D721Med (cell line): ENCODE measurements around the gene TRAF3.

Experiments
- DNase-seq: peaks from one replicate; pipeline ENCODE4 v3.0.0; 2011; ENCODE audit warnings: low spot score; ENCODE audit not compliant: insufficient read length
- FAIRE-seq: peaks from 2 replicates; lab custom pipeline; 2011; peaks lifted over from hg19 to GRCh38; lab: Jason Lieb, UNC
- TF ChIP-seq, protein P1 (sequence below): IDR thresholded peaks from 2 replicates; pipeline ENCODE4 v1.5.1; 2012; ENCODE audit warnings: mild to moderate bottlenecking, control low read depth; ENCODE audit not compliant: insufficient read depth; ENCODE audit errors: missing control alignments

TRAF3 gene

DNA sequence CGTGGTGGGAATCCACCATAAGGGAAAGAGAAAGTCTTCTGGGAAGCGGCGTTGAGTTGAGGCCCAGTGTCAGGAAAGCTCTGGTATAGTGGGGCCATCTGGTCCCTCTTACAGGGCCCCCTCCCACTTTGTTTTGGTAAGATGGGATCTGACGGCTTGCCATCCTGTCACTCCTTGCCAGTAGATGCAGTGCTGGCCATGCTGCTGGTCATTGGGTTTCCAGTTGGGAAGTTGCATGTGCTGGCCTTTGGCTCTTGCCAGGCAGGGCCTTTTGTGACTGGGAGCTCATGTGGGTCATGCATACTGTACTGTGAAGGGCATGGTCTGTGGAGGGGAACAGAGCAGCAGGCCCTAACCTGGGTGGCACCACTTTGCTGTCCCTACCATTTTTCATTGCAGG, 3.8 kb downstream of the TRAF3 start:
- TF ChIP-seq, protein P1, sequence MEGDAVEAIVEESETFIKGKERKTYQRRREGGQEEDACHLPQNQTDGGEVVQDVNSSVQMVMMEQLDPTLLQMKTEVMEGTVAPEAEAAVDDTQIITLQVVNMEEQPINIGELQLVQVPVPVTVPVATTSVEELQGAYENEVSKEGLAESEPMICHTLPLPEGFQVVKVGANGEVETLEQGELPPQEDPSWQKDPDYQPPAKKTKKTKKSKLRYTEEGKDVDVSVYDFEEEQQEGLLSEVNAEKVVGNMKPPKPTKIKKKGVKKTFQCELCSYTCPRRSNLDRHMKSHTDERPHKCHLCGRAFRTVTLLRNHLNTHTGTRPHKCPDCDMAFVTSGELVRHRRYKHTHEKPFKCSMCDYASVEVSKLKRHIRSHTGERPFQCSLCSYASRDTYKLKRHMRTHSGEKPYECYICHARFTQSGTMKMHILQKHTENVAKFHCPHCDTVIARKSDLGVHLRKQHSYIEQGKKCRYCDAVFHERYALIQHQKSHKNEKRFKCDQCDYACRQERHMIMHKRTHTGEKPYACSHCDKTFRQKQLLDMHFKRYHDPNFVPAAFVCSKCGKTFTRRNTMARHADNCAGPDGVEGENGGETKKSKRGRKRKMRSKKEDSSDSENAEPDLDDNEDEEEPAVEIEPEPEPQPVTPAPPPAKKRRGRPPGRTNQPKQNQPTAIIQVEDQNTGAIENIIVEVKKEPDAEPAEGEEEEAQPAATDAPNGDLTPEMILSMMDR: no peak
- FAIRE-seq: no peak
- no peak for DNase-seq

DNA sequence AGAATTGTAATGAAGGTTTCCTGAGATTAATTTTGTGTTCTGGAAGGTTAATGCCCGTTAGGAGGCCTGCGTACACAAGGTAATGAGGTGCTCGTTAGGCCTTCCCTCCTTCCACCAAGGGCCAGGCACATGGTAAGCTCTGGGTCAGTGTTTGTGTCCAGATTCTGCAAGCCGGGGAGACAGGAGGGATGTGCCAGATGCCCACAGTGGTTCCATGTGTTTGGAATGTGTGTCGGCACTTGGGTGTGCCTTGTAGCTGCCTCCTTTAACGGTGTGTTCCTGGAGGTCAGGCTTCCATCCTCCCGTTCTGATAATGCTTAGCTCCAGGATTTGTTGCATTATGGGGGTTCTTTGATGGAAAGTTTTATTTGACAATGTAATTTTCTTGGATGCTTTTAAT, 5.7 kb downstream of the TRAF3 start:
- FAIRE-seq (no peak), DNase-seq (no peak)
- TF ChIP-seq, protein P1: no peak

DNA sequence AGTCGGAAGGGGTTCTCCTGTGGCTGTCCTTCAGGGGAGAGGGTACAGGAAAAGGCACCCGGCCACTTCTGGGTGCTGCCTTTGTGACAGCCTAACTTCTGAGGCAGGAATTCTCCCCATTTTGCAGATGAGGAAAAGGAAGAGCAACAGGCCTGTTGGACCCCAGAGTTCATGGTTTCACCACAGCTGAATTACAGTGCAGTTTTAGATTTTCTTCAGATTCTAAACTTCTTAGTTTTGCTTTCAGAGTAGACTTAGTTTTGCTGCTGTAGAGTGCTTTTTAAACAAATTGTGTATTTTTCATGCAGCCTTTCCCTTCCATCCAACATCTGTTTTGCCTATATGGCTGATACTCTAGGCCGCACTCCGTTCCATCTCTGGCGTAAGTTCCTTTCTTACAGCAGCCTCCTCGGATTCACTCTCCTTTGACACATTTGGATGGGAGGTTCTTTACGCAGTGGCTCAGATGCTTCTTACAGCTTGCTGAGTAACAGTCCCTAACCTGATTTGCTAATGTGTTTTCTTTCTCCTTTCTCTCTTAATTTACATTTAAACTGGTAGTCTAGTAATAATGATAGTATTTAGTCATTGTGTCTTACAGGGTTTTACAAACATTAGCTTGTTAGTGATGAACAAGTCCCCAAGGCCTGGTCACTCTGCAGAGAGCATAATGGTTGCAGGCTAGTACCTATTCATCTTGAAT, 7.8 kb downstream of the TRAF3 start:
- TF ChIP-seq, protein P1: no peak
- FAIRE-seq: no peak
- DNase-seq: no peak

DNA sequence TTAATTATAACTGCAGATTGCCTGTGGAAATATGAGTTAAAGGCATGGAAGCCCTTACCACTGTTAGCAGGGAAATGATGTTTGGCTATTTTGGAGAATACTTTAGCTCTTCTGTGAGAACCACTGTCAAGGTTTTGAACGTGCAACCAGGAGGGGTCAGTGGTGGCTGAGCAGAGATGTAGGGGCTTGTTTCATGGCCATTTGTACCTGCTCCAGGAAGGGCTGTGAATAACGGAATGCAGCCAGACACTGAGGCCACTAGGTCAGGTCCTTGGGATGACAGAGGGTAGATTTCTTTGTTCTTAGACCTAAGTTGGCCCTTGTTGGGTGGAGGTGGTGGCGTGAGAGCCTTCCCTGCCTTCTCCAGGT, 8.3 kb downstream of the TRAF3 start:
- DNase-seq (no peak), FAIRE-seq (no peak)
- TF ChIP-seq, protein P1: no peak

DNA sequence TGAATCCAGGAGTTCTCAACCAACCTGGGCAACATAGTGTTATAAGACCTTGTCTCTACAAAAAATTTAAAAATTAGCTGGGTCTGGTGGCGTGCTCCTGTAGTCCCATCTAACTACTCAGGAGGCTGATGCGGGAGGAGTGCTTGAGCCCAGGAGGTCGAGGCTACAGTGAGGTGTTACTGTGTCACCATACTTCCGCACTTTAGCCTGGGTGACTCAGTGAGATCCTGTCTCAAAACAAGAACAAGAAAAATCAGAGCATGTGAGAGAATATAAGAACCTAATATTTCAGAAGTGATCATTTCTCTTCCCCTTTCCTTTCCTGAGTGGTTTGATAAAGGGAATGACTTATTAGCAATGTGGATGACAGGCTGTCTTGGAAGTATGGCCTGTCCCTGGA, 9.5 kb downstream of the TRAF3 start:
- FAIRE-seq (no peak), DNase-seq (no peak)
- TF ChIP-seq, protein P1: no peak

DNA sequence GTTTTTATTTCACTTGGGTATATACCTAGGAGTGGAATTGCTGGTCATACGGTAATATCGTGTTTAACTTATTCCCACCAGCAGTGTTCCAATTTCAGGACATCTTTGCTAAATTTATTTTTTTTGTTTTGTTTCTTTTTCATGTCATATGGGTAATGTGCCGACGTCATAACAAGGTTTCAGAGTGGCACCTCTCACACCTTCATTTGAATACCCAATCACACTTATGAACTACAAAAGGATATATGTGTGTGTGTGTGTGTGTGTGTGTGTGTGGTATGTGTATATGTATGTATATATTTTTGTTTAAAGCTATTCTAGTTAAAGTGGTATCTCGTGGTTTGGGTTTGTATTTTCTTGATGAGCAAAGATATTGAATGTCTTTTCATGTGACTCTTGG, 12.1 kb downstream of the TRAF3 start:
- TF ChIP-seq, protein P1: no peak
- FAIRE-seq: no peak
- no peak for DNase-seq

DNA sequence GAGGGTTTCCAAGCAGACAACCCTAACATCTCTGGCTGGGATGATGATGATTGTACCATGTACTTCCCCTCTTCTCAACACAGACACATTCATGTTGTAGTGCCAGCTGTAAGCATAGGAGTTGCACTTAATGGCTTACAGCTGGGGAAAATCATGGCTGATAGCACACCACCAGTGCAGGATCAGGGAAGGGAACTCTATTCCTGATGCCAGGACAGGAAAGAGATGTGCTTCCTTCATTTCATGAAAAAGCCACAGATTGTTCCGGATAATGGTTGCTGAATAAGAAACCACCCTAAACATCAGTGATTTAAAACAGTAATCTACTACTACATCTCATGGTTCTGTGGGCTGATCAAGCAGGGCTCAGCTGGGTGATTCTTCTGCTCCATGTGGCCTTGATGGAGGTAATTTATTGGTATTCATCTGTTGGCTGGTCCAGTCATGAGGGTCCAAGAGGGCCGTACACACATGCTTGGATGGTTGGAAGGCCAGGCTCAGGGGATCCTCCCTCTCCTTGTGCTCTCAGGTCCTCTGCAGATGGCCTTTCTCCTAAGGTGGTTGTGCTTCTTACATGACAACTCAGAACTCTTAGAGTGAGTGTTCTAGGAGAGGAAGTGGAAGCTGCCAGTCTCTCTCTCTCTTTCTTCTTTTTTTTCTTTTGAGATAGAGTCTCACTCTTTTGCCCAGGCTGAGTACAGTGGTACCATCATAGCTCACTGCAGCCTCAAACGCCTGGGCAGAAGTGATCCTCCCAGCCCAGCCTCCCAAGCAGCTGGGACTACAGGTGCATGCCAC, 16.5 kb downstream of the TRAF3 start:
- TF ChIP-seq, protein P1: no peak
- FAIRE-seq (no peak), DNase-seq (no peak)
